ENCODE measurements around the gene WBP11.

WBP11 gene

DNA sequence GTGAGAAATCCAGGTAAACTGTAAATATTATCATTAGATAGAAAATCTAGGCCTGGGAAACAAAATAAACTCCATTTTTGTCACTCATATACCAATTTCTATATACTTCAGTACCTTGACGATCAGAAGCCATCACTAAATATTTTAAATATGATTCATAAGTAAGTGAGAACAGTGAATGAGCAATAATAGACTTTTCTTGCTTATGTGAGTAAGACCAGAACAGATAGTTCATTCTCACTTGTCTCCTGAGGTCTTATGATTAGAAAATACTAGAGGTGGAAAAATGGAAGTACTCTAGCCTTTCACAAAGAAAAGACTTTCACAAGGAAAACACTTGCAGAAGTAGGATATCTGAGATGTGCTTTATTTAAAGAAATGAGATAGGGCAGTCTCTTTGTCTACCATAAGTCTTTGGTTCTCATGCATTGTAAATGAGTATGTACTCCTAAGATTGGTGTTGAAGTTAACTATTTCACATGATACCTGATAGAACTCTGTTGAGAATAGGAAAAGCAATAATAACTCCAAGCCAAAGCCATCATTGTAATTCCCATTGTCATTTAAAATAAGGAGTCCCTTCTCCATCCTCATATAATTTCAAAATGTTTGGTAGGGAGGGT lies 20.8 kb upstream of the WBP11 start:
- no peak for DNase-seq

DNA sequence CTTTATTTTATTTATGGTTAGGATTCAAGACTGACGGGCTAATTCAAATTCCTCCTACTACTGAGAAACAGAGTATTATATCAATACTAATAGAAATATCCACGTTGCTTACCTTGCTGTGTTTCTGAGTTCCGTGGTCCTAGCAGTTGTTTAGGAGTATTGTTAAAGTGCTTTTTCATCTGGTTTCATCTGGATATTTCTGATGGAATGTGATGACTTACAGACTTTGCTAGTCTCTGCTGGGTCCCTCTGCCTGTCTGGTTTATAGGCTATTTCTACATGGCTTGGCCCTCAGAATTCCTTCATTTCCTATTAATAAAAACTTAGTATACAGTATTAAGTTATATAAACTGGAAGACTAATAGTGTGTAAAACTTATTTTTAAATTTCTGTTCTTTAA lies 10.7 kb upstream of the WBP11 start, which contains the start of gene SMCO3:
Gene SMCO3 (minus strand): TSS at position 169 of the 400 bp plus-strand sequence. CDS start 7,502 bp downstream, outside the sequence.
- no peak for DNase-seq

- no peak for DNase-seq
Measured at GRCh38 chr12:14811486-14811885, 8.2 kb upstream of the WBP11 start.

DNA sequence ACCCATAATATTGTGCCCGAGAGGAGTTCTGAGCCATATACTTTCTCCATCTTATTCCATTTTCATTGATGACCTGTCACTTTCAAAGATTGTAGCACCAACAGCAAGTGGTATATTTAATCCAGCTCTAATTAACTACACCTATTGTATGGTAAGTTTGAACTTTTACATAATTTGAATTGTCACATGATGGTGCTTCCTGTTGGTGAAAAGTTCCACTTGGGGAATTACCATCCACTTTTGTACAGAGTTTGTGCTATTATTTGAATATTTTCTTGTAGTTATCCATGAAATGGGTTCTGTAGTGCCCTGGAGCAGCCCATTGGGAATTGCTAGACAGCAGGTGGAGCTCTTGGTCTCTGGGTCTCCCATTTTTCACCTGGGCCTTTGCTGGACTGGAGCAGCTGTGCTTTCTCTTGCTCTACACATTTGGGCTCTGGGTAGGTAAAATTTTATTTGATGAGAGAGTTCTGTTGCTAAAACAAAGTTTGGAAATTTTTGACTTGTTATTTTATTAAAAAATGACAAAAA lies 7.7 kb upstream of the WBP11 start:
- no peak for DNase-seq

DNA sequence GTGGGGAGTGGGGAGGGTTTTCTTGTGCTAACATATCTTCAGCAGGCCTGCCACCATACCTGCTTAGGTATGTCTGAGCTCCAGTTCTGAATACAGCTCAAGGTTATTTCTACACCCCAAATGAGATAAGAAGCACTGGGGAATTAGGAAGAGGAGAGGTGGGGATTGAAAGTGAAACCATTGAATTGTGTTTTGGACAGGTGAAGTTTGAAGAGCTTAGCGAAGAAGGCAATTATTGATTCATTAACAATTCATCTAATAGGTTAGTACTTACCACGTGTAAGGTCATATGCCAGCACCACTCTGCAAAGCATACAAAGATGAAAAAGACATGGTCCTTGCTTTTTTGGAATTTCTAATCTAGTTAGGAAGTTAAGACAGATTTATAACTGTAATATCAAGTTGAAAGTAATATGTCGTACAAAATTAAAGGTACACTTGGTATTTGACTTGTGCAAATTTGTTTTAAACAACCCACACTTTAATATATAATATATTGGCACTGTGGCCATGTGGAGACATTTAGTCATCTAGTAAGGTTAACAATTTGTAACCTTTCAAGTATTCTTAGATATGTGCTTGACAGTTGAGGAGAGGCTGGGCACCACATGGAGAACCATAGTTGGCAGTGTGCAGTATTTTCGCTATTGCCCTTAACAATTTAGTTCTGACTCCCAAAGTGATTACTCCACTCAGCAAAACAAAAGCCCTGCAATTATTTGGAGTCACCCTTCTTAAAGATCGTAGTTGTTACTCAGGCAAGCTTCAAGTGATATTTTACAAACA lies 7.1 kb upstream of the WBP11 start:
- no peak for DNase-seq

DNA sequence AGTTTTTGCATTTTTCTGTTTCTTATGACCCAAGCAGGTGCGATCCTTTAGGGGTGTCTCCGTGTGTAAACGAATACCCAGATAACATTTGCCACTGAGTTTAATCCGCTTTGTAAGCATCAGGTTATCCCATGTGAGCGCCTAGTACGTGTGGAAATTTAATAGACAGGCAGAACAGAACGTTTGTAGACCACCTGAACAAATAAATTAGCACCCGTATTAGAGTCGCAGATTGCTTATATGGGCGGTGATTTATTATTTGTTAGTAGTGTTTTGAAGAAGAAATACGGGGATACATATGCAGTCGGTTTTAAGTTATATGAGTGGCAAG lies 517 bp upstream of the WBP11 start:
- DNase-seq: no peak

DNA sequence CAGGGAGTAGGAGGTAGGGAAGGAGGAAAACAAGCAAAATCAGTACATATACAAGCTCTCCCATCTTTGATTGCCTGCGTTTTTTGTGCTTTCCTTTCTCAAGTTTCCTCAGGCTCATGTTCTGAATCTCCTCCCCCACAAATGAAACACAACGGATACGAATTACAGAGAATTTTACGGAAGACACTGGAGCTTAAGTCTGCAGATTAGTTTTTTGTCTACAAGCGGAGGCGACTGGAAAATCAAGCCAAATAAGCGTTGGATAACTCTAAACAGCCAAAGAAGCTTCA lies 612 bp downstream of the WBP11 start:
- DNase-seq: no peak

DNA sequence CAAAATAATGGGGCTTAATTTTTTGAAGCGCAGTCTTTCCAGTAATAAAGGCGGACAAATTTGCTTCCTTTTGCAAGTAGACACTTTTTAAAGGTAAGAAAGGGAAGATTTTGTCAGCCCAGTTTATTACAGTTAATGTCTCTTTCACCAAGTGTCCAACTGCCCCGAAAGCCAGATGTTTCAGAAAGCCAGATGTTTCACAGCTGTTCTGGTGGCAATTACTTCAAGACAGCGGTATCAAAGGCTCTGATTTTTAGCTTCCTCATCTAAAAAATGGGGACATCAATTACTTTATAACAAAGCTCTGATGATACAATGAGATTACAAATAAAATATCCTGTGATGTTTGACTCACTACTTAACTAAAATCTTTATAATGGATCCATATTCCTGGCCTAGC lies 1.0 kb downstream of the WBP11 start:
- no peak for DNase-seq

- no peak for DNase-seq
Measured at GRCh38 chr12:14795028-14795448, 8.2 kb downstream of the WBP11 start.

- DNase-seq: no peak
Measured at GRCh38 chr12:14785568-14785967, 17.7 kb downstream of the WBP11 start.

DNA sequence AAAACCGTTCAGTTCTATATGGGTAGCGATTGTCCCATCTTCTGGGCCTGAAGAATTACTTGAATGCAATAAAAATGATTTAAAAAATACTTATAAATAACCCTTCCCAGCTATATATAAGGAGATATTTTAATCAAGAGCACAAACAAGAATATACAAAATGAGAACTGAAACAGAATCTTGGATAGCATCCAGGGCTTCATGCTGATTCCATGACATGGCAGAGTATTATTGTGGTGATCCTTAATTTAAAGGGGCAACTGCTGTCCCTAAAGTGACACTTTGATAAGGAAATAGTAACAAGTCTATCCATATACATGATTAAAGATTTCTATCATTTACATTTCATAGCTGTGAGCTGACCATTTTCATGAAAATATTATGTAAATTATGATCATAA lies 18.8 kb downstream of the WBP11 start:
- DNase-seq: no peak

- DNase-seq: no peak
Measured at GRCh38 chr12:14782756-14783155, 20.5 kb downstream of the WBP11 start.

GRCh38 chr12:14781563-14781962 lies 21.7 kb downstream of the WBP11 start:
- DNase-seq: no peak

- DNase-seq: no peak
Measured at GRCh38 chr12:14780859-14781258, 22.4 kb downstream of the WBP11 start.

- no peak for DNase-seq
Measured at GRCh38 chr12:14779834-14780233, 23.4 kb downstream of the WBP11 start.

GRCh38 chr12:14777271-14777670 lies 26.0 kb downstream of the WBP11 start:
- DNase-seq: no peak

GRCh38 chr12:14776236-14776961 lies 26.9 kb downstream of the WBP11 start:
- no peak for DNase-seq

DNA sequence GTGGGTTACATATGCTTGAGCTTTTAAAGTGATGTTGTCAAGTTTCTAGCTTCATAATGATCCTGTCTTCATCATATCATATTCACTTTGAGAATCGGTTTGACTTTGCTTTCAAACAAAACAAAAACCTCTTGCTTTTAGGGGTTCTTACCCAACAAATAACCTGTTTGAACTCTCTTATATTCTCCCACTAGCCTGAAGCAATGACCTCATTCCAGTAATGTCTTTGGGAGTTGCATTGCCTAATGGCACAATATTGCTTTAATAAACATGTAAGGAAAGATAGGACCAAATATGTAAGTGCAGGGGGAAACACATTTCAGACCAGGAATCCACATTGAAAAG lies 27.7 kb downstream of the WBP11 start:
- no peak for DNase-seq

DNA sequence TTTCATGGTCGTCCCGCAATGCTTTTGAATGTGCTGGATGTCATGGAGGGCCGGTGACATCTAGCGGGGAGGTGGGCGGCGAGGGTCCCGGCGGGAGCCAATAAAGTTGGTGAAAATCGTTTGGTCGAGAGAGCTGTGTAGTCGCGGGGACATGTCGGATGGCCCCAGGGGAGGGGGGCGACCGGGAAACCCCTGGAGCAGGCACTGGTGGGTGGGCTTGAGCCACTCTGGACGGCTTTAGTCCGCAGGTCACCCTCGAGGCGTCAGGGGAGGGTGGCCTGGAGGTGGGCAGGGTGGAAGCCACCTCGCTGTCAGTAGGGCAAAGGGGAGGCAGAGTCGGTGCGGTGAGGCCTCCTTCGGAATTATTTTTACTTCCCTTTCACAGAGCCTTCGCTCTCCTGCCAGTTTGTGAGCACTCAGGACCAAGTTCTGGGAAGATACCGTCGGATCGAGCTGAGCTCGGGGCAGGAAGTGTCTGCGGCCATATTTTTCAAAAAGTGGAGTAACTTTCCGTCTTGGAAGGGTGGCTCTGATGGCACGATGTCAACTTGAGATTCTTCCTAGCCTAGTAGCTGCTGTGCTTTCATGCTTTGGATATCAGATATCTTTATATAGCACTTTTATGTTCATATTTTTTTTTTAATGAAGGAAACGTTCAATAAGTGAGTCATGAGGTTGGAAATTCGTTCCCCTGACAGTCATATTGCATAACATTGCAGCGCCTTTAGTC lies 28.2 kb downstream of the WBP11 start:
- peak in 1 of 2 experiments; percentile 9 for DNase-seq

DNA sequence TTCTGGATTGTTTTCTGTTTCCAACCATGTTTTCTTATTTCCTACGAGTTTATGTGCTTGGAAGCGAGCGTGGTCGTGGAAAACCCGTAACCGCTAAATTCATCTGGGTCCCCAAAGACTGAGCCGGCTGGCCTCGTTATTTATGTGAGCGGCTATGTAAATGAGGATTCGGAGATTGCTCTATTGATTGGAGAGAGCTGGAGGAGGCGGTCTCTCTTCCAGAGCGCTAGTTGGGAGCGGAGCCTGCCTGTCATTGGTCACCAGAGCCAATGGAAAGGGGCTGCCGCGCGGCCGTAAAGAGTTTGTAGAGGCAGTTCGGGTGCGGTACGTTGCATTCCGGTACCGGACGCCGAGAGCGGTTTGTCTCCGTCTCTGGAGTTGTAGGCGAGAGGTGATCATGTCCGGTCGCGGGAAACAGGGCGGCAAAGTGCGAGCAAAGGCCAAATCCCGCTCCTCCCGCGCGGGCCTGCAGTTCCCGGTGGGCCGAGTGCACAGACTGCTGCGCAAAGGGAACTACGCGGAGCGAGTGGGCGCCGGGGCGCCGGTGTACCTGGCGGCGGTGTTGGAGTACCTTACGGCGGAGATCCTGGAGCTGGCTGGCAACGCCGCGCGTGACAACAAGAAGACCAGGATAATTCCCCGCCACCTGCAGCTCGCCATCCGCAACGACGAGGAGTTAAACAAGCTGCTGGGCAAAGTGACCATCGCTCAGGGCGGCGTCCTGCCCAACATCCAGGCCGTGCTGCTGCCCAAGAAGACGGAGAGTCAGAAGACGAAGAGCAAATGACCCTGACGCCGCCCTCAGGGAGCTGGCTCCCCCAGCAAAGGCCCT lies 29.0 kb downstream of the WBP11 start:
- peak; percentile 81 to 84 for DNase-seq

- no peak for DNase-seq
Measured at GRCh38 chr12:14773685-14774073, 29.6 kb downstream of the WBP11 start.

- DNase-seq: no peak
Measured at GRCh38 chr12:14772946-14773345, 30.3 kb downstream of the WBP11 start.
